Esophagus squamous epithelium (tissue), 4 donors: Measurements from ENCODE around the gene SBNO2.

ENCODE experiments used
- POLR2A ChIP-seq, 4 donors: fragments of 450-650 bp; IDR thresholded peaks; one replicate each; pipeline ENCODE4 v1.6.1; 2017; ENCODE audit warnings: antibody characterized with exemption in 4 of 4, mild to moderate bottlenecking in 4 of 4, moderate library complexity in 3 of 4
- TF ChIP-seq, protein P1 (sequence below), 6 experiments: fragments of 450-650 bp in 4 of 6; fragments of 200-600 bp in 2 of 6; sonication (generic) in 2 of 6; IDR thresholded peaks; one replicate each; pipeline ENCODE4 v1.5.1; 2016 to 2019; ENCODE audit warnings: antibody characterized with exemption in 6 of 6, mild to moderate bottlenecking in 4 of 6, moderate library complexity in 4 of 6

DNA sequence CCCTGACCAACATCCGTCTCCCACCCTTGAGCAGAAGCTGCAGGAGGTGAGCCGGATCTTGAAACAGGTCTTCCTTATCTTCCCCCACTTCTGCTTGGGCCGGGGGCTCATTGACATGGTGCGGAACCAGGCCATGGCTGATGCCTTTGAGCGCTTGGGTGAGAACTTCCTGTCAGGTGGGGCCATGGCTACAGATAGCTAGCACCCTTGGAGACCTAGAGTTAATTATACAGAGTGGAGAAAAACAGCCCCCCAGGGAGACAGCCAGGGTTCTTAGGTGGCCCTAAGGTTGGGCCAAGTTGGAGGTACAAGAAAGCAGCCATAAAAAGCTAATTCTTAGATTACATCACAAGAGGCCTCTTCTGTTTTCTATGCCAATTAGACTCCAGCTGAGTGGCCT lies 116.0 kb downstream of the SBNO2 start:
- TF ChIP-seq, protein P1, sequence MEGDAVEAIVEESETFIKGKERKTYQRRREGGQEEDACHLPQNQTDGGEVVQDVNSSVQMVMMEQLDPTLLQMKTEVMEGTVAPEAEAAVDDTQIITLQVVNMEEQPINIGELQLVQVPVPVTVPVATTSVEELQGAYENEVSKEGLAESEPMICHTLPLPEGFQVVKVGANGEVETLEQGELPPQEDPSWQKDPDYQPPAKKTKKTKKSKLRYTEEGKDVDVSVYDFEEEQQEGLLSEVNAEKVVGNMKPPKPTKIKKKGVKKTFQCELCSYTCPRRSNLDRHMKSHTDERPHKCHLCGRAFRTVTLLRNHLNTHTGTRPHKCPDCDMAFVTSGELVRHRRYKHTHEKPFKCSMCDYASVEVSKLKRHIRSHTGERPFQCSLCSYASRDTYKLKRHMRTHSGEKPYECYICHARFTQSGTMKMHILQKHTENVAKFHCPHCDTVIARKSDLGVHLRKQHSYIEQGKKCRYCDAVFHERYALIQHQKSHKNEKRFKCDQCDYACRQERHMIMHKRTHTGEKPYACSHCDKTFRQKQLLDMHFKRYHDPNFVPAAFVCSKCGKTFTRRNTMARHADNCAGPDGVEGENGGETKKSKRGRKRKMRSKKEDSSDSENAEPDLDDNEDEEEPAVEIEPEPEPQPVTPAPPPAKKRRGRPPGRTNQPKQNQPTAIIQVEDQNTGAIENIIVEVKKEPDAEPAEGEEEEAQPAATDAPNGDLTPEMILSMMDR (IDR thresholded peaks at IDR 0.05), result no peak
- TF ChIP-seq POLR2A (IDR thresholded peaks at IDR 0.05), result no peak
